ENCODE data around the gene DGKK.

The DGKK gene

DNA sequence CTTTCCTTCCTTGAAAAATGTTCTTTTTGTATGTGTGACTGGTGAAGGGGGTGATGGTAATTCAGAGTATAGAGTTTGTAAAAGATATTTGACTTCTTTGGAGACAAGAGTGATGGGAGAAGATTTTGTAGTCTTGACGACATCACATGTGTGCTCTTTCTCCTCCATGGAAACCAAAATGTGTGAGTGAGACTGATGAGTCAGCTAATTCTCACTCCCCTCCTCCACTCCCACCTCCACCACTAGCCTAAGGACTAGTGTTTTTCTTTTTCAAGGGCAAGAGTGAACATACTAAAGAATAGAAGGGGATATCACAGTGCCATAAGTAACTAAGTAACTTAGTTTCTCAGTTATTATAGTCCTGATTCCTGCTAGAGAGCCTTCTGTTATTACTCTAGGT lies 14.0 kb upstream of the DGKK start:
- Histone ChIP-seq H3K9me3 (ENCODE audit: insufficient read depth, low read depth, low read length) (no peaks in the 10 kb centered on the region), H3K79me2 (ENCODE audit: insufficient read depth, low read length) (no peaks in the 10 kb centered on the region), H3F3A (ENCODE audit: low read depth) (no peaks in the 10 kb centered on the region), H3K4me2 (ENCODE audit: low read depth, low read length, poor library complexity, severe bottlenecking) (no peak overlapping the region), H3K9me2 (replicated peaks; ENCODE audit: low read depth, low read length) (no peaks in the 10 kb centered on the region), H3K27me3 (ENCODE audit: insufficient read depth, low read length, poor library complexity, severe bottlenecking) (no peaks in the 10 kb centered on the region), H3K4me3 (ENCODE audit: low read length, poor library complexity, severe bottlenecking) (no peak overlapping the region), H3K9ac (ENCODE audit: low read depth, low read length, poor library complexity, severe bottlenecking) (no peak overlapping the region), H3K36me3 (ENCODE audit: insufficient read depth, low read length) (no peaks in the 10 kb centered on the region), H4K20me1 (ENCODE audit: insufficient read depth, low read length, poor library complexity, severe bottlenecking) (no peaks in the 10 kb centered on the region), H2AFZ (ENCODE audit: low read length) (no peak overlapping the region), H3K4me1 (ENCODE audit: insufficient read depth, low read length, poor library complexity, severe bottlenecking) (no peaks in the 10 kb centered on the region)
- TF ChIP-seq EZH2phosphoT487 (IDR thresholded peaks at IDR 0.05; ENCODE audit: borderline replicate concordance) (no peak), CTCF (conservative IDR thresholded peaks at IDR 0.05; ENCODE audit: low read length) (no peak)

GRCh38 chrX:50483283-50483682 lies 12.7 kb upstream of the DGKK start:
- no peak overlapping the region for H2AFZ ChIP-seq (ENCODE audit: low read length)
- H3F3A ChIP-seq (ENCODE audit: low read depth): no peaks in the 10 kb centered on the region
- TF ChIP-seq CTCF (conservative IDR thresholded peaks at IDR 0.05; ENCODE audit: low read length) (no peak), EZH2phosphoT487 (IDR thresholded peaks at IDR 0.05; ENCODE audit: borderline replicate concordance) (no peak)
- H3K79me2 ChIP-seq (ENCODE audit: insufficient read depth, low read length): no peaks in the 10 kb centered on the region
- H3K9me3 ChIP-seq (ENCODE audit: insufficient read depth, low read depth, low read length): no peaks in the 10 kb centered on the region
- H4K20me1 ChIP-seq (ENCODE audit: insufficient read depth, low read length, poor library complexity, severe bottlenecking): no peaks in the 10 kb centered on the region
- H3K9ac ChIP-seq (ENCODE audit: low read depth, low read length, poor library complexity, severe bottlenecking): no peak overlapping the region
- H3K9me2 ChIP-seq (replicated peaks; ENCODE audit: low read depth, low read length): no peaks in the 10 kb centered on the region
- H3K4me3 ChIP-seq (ENCODE audit: low read length, poor library complexity, severe bottlenecking): no peak overlapping the region
- H3K4me1 ChIP-seq (ENCODE audit: insufficient read depth, low read length, poor library complexity, severe bottlenecking): no peaks in the 10 kb centered on the region
- H3K36me3 ChIP-seq (ENCODE audit: insufficient read depth, low read length): no peaks in the 10 kb centered on the region
- H3K4me2 ChIP-seq (ENCODE audit: low read depth, low read length, poor library complexity, severe bottlenecking): no peak overlapping the region
- no peaks in the 10 kb centered on the region for H3K27me3 ChIP-seq (ENCODE audit: insufficient read depth, low read length, poor library complexity, severe bottlenecking)

- Histone ChIP-seq H3F3A (ENCODE audit: low read depth) (no peaks in the 10 kb centered on the region), H3K4me3 (ENCODE audit: low read length, poor library complexity, severe bottlenecking) (no peak overlapping the region), H3K9ac (ENCODE audit: low read depth, low read length, poor library complexity, severe bottlenecking) (no peak overlapping the region), H3K9me3 (ENCODE audit: insufficient read depth, low read depth, low read length) (no peaks in the 10 kb centered on the region), H4K20me1 (ENCODE audit: insufficient read depth, low read length, poor library complexity, severe bottlenecking) (no peaks in the 10 kb centered on the region), H3K36me3 (ENCODE audit: insufficient read depth, low read length) (no peaks in the 10 kb centered on the region), H3K9me2 (replicated peaks; ENCODE audit: low read depth, low read length) (no peaks in the 10 kb centered on the region), H3K4me1 (ENCODE audit: insufficient read depth, low read length, poor library complexity, severe bottlenecking) (no peaks in the 10 kb centered on the region), H3K27me3 (ENCODE audit: insufficient read depth, low read length, poor library complexity, severe bottlenecking) (no peaks in the 10 kb centered on the region), H3K79me2 (ENCODE audit: insufficient read depth, low read length) (no peaks in the 10 kb centered on the region), H2AFZ (ENCODE audit: low read length) (no peak overlapping the region), H3K4me2 (ENCODE audit: low read depth, low read length, poor library complexity, severe bottlenecking) (no peak overlapping the region)
- TF ChIP-seq EZH2phosphoT487 (IDR thresholded peaks at IDR 0.05; ENCODE audit: borderline replicate concordance): no peak
- no peak for TF ChIP-seq CTCF (conservative IDR thresholded peaks at IDR 0.05; ENCODE audit: low read length)
Observed at GRCh38 chrX:50475208-50475607, 4.6 kb upstream of the DGKK start.

All from Loucy (cell line).